HG03354 (cell line): Measurements from ENCODE around the gene ADRB2.
"Not testable (repeated sequence)": the region's sequence is repeated elsewhere in the genome, so short reads cannot be mapped to it uniquely, and the experiment has no call there.

Experiments
- ATAC-seq: cut with Tn5 transposase; IDR thresholded peaks from one replicate; pipeline ENCODE4 v1.9.1; 2021; ENCODE audit warnings: mild to moderate bottlenecking; ENCODE audit not compliant: unreplicated experiment, poor library complexity, severe bottlenecking

ADRB2 gene

GRCh38 chr5:148803451-148803850 is 23.0 kb upstream of the ADRB2 start:
- not testable (repeated sequence) for ATAC-seq

- ATAC-seq = no peak
Measured at GRCh38 chr5:148804393-148804792, 22.0 kb upstream of the ADRB2 start.

DNA sequence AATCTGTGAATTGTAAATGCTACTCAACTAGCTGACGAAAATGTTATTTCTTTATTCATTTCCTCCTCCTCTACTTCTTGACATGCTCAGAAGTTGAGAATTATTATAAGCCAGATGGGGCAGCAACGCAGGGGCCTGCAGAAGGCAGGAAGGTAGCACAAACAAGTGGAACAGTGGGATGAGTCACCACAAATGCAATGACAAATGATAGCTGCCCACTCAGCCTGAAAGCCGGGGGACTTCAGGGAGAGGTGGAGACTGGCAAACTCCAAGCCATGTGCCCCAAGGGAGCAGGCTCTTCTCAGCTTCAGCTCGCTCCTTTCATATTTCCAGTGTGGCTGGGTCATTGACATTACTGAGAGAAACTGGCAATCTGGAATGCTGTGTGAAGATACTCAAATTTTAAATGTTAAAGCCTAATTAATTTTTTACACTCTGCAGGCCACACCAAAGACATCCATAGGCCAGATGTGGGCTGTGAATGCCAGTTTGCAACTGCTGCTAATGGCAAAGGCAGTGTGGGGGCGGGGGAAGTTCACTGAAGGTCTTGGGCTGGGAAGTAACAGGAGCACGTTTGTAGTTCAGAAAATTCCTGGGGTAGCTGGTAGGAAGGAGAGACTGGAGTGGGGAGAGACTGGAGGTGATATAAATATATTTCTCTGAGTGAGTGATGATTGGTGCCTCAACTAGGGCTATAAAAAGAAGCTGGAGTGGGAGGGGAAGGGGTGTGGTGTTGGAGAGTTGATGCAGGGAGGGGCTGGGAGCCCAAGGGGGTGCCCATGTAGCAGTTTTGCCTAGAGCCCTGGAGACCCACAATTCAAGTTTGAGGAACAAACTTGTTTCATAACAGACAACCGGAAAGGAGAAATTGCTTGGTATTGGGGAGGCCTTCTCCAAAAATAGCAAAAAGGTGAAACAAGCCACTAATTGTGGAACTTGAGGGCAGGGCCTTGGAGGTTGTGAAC is 20.8 kb upstream of the ADRB2 start:
- ATAC-seq = peak; percentile 26

- no peak for ATAC-seq
Measured at GRCh38 chr5:148806520-148806931, 19.9 kb upstream of the ADRB2 start.

DNA sequence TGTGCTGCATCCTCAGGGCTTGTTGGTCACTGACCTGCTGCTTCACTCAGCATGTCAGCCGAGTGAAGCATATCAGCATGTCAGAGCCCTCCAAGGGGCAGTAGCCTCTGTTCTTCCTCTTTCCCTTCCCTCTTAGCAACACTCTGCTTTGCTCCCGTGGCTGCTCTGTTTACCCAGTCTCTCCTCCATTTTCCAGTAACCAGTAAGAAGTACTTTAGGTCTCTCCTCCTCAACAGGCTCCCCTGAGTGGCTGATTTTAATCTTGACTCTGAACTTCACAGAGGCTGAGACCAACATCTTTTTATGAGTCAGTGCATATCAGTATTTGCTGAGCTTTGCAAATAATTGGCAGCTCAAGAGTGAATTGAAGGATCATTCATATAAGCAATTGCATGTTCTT is 18.6 kb upstream of the ADRB2 start:
- ATAC-seq = peak; percentile 23

DNA sequence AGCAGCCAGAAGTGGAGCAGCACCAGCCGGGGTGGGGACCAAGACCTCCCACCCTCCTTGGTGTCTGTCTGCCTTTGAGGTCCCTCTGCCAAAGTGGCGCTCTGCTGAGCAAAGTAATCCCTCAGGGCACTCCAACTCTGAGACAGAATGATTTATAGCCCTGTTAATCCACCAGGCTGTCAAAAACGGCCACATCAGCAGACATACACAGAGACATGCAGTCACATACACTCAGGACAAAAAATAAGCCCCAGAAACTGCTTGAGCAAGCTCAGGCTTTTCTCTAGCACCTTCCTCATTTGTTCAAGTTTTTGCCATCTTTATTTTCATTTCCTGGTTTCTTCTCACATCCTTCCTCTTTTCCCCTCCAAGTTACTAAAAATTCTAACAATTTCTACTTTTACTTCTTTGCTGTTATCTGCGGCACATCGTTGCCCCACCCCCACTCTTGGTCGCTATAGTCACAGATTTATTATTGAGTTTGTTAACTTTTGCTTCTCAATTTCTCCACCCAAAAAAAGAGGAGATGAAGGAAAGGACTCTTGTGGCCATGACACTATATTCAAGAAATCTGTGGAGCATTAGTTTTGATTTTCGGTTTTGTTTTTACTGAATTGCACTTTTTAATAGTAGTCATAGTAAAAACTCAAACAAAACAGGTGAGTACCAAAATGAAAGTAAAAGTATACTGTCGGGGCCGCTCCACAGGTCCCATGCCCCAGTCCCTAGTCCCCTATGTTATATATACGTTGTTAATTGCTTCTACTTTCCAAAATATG is 17.4 kb upstream of the ADRB2 start:
- ATAC-seq = peak; percentile 75

GRCh38 chr5:148809781-148810524 is 16.5 kb upstream of the ADRB2 start:
- no peak for ATAC-seq

DNA sequence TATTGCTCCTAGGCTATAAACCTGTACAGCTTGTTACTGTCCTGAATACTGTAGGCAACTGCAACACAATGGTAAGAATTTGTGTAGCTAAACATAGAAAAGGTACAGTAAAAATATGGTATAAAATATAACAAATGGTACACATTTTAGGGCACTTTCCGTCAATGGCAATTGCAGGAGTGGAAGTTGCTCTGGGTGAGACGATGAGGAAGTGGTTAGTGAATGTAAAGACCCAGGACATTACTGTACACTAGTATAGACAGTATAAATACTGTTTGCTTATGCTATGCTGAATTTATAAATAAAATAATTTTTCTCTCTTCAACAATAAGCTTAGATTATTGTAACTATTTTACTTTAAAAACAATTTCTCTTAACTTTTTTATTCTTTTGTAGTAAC is 15.6 kb upstream of the ADRB2 start:
- ATAC-seq = no peak

DNA sequence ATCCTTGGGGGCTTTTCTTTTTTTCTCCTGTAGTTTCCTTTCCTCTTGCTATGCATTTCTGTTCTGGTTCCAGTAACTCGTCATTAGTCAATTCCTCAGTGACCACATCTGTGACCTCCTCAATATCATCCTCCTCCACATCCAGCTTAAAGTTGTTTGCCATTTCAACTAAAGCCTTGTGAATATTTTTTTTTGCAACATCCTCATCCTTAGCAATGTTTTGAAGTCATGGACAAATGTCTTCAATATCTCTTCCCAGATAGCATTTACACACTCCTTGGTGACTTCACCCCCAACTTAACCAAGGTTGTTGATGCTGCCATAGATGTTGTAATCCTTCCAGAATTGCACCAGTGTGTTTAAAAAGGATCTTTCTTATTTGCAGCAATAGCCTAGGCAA is 14.7 kb upstream of the ADRB2 start:
- ATAC-seq = no peak

- no peak for ATAC-seq
Measured at GRCh38 chr5:148815086-148815485, 11.3 kb upstream of the ADRB2 start.

- ATAC-seq = no peak
Measured at GRCh38 chr5:148815578-148815977, 10.8 kb upstream of the ADRB2 start.

DNA sequence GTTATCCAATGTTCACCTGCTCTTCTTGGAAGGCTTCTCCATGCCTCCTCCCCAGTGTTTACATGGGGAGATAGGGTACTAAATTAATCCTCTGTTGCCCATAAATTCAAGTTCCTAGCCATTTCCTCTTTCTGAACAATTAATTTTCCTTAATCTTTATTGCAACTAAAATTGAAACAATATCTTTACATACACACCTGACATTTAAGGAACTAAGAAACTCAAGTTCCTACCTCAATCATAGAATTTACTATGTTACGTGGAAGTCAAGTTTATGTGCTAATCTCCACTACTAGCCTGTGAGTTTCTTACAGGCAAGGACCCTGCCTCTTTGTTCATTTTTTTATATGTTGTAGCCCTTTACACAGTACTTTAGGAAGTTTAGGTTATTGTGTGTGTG is 10.1 kb upstream of the ADRB2 start:
- ATAC-seq = no peak

DNA sequence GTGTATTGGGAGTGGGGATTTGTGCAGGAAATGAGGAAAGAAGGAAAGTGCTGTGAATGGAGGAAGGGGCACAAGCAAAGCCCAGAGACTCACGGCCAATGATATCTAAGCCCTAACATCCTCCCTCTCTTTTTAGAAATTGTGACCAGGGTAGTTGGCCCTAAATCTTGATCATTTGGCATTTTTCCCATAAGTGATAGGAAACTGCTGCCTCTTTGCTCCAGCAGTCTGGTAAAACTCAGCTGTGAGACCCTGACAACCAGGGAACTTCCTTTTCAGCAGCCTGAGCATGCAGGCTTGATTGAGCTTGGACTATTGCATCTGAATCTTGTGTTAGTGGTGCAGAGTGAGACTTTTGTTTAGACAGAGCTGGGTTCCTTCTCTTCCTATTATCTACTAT is 9.6 kb upstream of the ADRB2 start:
- no peak for ATAC-seq

DNA sequence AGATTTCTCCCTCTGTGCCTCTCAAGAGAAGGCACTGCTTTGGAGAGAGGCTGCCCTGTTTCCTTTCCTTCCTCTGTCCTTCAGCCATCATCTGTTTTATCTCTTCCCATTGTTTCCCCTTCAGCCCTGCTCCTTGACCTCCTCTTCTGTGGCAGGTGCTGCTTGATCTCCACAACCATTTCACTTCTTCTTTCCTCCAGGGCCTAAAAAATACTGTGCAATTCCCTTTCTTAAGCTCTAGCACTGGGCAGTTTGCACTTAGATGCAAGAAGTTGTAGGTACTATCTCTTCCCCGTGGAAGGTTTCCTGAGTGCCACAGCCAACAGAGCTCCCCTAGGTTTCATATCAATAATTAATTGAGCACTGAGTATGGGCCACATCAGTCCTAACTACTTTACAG is 8.8 kb upstream of the ADRB2 start:
- no peak for ATAC-seq

- peak; percentile 54 for ATAC-seq
Measured at GRCh38 chr5:148820461-148821395, 5.7 kb upstream of the ADRB2 start.

DNA sequence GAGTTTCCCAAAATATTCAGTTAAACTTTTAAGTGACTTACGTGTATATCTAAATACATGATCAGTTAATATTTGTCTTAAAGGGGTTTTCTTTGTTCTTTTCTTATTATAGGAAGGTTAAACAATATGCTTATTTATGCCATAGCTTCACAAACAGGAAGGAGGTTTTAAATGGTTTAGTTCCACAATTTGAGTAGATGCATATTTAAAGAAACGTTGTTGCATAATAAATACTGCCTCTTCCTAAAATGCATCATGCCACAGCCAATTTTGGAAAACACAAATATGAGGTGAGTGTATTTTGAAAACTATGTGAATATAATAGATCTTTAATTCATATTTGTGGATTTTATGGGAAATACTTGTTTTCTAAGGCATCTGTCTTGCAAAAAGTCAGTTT is 2.5 kb upstream of the ADRB2 start:
- ATAC-seq = no peak

DNA sequence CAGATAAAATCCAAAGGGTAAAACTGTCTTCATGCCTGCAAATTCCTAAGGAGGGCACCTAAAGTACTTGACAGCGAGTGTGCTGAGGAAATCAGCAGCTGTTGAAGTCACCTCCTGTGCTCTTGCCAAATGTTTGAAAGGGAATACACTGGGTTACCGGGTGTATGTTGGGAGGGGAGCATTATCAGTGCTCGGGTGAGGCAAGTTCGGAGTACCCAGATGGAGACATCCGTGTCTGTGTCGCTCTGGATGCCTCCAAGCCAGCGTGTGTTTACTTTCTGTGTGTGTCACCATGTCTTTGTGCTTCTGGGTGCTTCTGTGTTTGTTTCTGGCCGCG is 727 bp upstream of the ADRB2 start:
- ATAC-seq = peak; percentile 6

DNA sequence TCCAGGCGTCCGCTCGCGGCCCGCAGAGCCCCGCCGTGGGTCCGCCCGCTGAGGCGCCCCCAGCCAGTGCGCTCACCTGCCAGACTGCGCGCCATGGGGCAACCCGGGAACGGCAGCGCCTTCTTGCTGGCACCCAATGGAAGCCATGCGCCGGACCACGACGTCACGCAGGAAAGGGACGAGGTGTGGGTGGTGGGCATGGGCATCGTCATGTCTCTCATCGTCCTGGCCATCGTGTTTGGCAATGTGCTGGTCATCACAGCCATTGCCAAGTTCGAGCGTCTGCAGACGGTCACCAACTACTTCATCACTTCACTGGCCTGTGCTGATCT is 294 bp downstream of the ADRB2 start:
- no peak for ATAC-seq

GRCh38 chr5:148827723-148828122 is 1.3 kb downstream of the ADRB2 start:
- ATAC-seq = no peak
